NCI-H524 (cell line): Measurements from ENCODE around the gene DDX19B.
A peak's percentile ranks its signal among the peaks of the same experiment; 100 is the strongest.

ENCODE experiments used
- DNase-seq, 2 experiments: peaks; one replicate each; lab custom pipeline; 2025; lab: John Stamatoyannopoulos, UW

DDX19B gene

DNA sequence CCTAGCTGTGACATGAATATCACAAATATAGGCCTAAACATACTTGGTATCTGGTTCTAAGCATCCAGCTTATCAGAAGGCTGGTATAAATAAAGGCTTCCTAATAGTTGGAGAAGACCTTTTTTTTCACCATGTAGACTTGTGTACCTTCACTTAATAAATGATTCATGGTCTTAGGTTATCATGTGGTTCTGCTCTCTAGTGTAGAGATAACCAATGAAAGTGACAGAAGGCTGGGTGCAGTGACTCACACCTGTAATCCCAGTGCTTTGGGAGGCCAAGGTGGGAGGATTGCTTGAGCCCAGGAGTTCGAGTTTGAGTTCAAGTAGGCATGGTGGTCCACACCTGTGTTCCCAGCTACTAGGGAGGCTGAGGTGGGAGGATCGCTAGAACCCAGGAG, 50.8 kb downstream of the DDX19B start:
- no peak for DNase-seq

- DNase-seq, result no peak
Measured at GRCh38 chr16:70359552-70359951, 60.6 kb downstream of the DDX19B start.

GRCh38 chr16:70364399-70364798, 65.4 kb downstream of the DDX19B start:
- DNase-seq, result peak in 1 of 2 experiments; percentile 16

- peak in 1 of 2 experiments; percentile 37 for DNase-seq
Measured at GRCh38 chr16:70370145-70370544, 71.2 kb downstream of the DDX19B start.

GRCh38 chr16:70370924-70371323, 71.9 kb downstream of the DDX19B start:
- DNase-seq, result no peak

GRCh38 chr16:70372921-70373728, 74.1 kb downstream of the DDX19B start:
- no peak for DNase-seq

GRCh38 chr16:70374213-70374612, 75.2 kb downstream of the DDX19B start:
- DNase-seq, result no peak

- peak in 1 of 2 experiments; percentile 19 for DNase-seq
Measured at GRCh38 chr16:70375636-70376611, 76.9 kb downstream of the DDX19B start.

- no peak for DNase-seq
Measured at GRCh38 chr16:70377782-70378181, 78.8 kb downstream of the DDX19B start.

DNA sequence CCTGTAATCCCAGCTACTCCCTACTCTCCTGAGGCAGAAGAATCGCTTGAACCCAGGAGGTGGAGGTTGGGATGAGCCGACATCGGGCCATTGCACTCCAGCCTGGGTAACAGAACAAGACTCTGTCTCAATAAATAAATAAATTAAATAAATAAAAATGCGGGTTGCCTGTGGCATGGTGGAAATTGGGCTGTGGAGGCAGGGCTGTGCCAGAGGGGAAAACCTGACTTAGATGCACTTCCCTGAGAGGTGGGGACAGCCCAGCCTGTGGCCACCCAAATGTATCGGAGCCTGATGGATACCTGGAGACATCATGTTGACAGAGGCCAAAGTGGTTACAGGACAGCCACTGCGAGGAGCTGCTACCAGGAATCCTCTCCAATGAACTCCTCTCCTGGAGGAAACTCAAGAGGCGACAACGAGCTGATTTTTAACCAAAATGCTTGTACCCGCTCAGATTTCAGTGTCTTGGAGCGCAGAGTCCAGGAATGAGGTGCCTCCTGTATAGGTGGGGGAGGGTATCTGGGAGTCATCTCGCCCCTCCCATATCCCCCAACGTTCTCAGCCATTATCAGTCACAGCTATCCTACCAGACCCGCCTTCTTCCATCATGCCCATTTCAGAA, 80.0 kb downstream of the DDX19B start:
- peak in 1 of 2 experiments; percentile 14 for DNase-seq

GRCh38 chr16:70380248-70380918, 81.4 kb downstream of the DDX19B start:
- peak in 1 of 2 experiments; percentile 56 for DNase-seq

GRCh38 chr16:70380919-70381603, 82.1 kb downstream of the DDX19B start:
- DNase-seq, result peak; percentile 99

GRCh38 chr16:70381604-70382342, 82.8 kb downstream of the DDX19B start:
- DNase-seq, result no peak

DNA sequence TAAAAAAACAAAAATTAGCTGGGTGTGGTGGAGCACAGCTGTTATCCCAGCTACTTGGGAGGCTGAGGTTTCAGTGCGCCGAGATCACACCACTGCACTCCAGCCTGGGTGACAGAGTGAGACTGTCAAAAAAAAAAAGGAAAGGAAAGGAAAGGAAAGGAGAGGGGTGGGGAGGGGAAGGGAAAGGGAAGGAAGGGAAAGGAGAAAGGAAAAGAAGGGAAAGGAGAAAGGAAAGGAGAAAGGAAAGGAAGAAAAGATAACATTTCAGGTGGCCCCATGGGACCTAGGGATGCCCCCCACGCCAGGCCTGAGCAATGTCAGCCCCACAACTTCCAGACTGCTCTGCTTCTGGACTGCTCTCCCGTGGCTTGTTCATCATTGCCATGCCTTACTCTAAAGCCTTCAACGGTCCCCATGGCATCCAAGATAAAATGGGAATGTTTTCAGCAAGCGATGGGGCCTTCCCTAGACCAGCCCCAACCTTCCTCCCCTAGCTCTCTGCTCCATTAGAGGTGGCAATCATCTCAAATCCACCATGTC, 84.5 kb downstream of the DDX19B start:
- DNase-seq, result no peak
